WTC11 (cell line): ENCODE results near the gene ADORA1. TPM values are rescaled to one million over a fixed set of nuclear protein-coding genes. Genes with fewer than 3 reads are reported as not detected.
A peak's percentile ranks its signal among the peaks of the same experiment; 100 is the strongest.

Experiments used
- ATAC-seq: fragments of 200-7000 bp; cut with Tn5 transposase; 2 replicates; pipeline ENCODE4 v1.10.0; 2021; ENCODE audit warnings: mild to moderate bottlenecking, moderate library complexity
- CTCF ChIA-PET: fragments of 300-600 bp; sonication (Branson Sonifier 250); formaldehyde crosslinking; loops from one replicate; lab custom pipeline; 2021; ENCODE audit warnings: antibody characterized with exemption; lab: Charles Lee
- POLR2A ChIA-PET: fragments of 350-600 bp; sonication (Branson Sonifier 250); formaldehyde crosslinking; loops from one replicate; lab custom pipeline; 2021; ENCODE audit warnings: antibody characterized with exemption; lab: Charles Lee
- DNase-seq: peaks from one replicate; pipeline ENCODE4 v3.0.0; 2021; ENCODE audit warnings: low spot score
- H3K27ac Mint-ChIP-seq: 2 replicates; pipeline ENCODE4 v1.8.0; 2021; ENCODE audit warnings: mixed read lengths
- H3K27me3 Mint-ChIP-seq: 2 replicates; pipeline ENCODE4 v1.8.0; 2021; ENCODE audit warnings: low read depth, mild to moderate bottlenecking, moderate library complexity, mixed read lengths
- H3K36me3 Mint-ChIP-seq: 2 replicates; pipeline ENCODE4 v1.8.0; 2021; ENCODE audit warnings: mixed read lengths
- H3K4me1 Mint-ChIP-seq: 2 replicates; pipeline ENCODE4 v1.8.0; 2022; ENCODE audit warnings: mixed read lengths
- H3K4me3 Mint-ChIP-seq: 2 replicates; pipeline ENCODE4 v1.8.0; 2021; ENCODE audit warnings: mild to moderate bottlenecking, moderate library complexity, mixed read lengths
- H3K9me3 Mint-ChIP-seq: 2 replicates; pipeline ENCODE4 v1.8.0; 2021; ENCODE audit warnings: mixed read lengths
- ATF2 ChIP-seq: sonication (generic); formaldehyde crosslinking; IDR thresholded peaks from 2 replicates; pipeline ENCODE4 v1.8.1; 2022; ENCODE audit warnings: low read depth, missing genetic modification reagents, borderline replicate concordance
- CDX4 ChIP-seq: fragments of 250-450 bp; sonication (Bioruptor Pico); IDR thresholded peaks from 2 replicates; pipeline ENCODE4 v1.9.0; 2021; ENCODE audit warnings: moderate library complexity, mild to moderate bottlenecking, inconsistent platforms, borderline replicate concordance
- ETV6 ChIP-seq: sonication (generic); formaldehyde crosslinking; IDR thresholded peaks from 2 replicates; pipeline ENCODE4 v1.8.1; 2022; ENCODE audit warnings: mild to moderate bottlenecking, missing genetic modification reagents
- SMAD4 ChIP-seq: sonication (generic); formaldehyde crosslinking; IDR thresholded peaks from 2 replicates; pipeline ENCODE4 v1.8.0; 2022; ENCODE audit warnings: mild to moderate bottlenecking, missing genetic modification reagents
- TCF7 ChIP-seq: sonication (generic); formaldehyde crosslinking; IDR thresholded peaks from 2 replicates; pipeline ENCODE4 v1.8.0; 2022; ENCODE audit warnings: mild to moderate bottlenecking, low read depth, missing genetic modification reagents, moderate library complexity
- TEAD1 ChIP-seq: sonication (generic); formaldehyde crosslinking; IDR thresholded peaks from 2 replicates; pipeline ENCODE4 v1.8.0; 2022; ENCODE audit warnings: mild to moderate bottlenecking, missing genetic modification reagents
- TP53 ChIP-seq: sonication (generic); formaldehyde crosslinking; IDR thresholded peaks from 2 replicates; pipeline ENCODE4 v1.8.1; 2023; ENCODE audit warnings: mild to moderate bottlenecking, missing genetic modification reagents
- ZNF423 ChIP-seq: fragments of 250-450 bp; sonication (Bioruptor Pico); IDR thresholded peaks from 2 replicates; pipeline ENCODE4 v2.1.2; 2022; ENCODE audit warnings: mild to moderate bottlenecking, moderate library complexity
- total RNA-seq: library from RNA; stranded (reverse); gene quantifications from 3 replicates; pipeline ENCODE4 v1.2.3, GENCODE V29; 2021
- TF ChIP-seq, protein P1 (sequence below): fragments of 200-600 bp; IDR thresholded peaks from 2 replicates; pipeline ENCODE4 v1.8.0; 2022; ENCODE audit warnings: antibody characterized with exemption
- TF ChIP-seq, protein P2 (sequence below): sonication (generic); formaldehyde crosslinking; IDR thresholded peaks from 2 replicates; pipeline ENCODE4 v1.8.1; 2023; ENCODE audit warnings: mild to moderate bottlenecking, moderate library complexity, missing genetic modification reagents
- TF ChIP-seq, protein P3 (sequence below): sonication (generic); formaldehyde crosslinking; conservative IDR thresholded peaks from 2 replicates; pipeline ENCODE4 v1.8.1; 2023; ENCODE audit warnings: mild to moderate bottlenecking, low read depth, missing genetic modification reagents, moderate library complexity
- TF ChIP-seq, protein P4 (sequence below): fragments of 250-450 bp; sonication (Bioruptor Pico); IDR thresholded peaks from 2 replicates; pipeline ENCODE4 v1.9.0; 2021; ENCODE audit warnings: mild to moderate bottlenecking
- TF ChIP-seq, protein P5 (sequence below): sonication (generic); formaldehyde crosslinking; IDR thresholded peaks from 2 replicates; pipeline ENCODE4 v1.8.1; 2023; ENCODE audit warnings: mild to moderate bottlenecking, missing genetic modification reagents, moderate library complexity

The ADORA1 gene
- total RNA-seq, 1 experiment from 2014 or later: 1.8 TPM

DNA sequence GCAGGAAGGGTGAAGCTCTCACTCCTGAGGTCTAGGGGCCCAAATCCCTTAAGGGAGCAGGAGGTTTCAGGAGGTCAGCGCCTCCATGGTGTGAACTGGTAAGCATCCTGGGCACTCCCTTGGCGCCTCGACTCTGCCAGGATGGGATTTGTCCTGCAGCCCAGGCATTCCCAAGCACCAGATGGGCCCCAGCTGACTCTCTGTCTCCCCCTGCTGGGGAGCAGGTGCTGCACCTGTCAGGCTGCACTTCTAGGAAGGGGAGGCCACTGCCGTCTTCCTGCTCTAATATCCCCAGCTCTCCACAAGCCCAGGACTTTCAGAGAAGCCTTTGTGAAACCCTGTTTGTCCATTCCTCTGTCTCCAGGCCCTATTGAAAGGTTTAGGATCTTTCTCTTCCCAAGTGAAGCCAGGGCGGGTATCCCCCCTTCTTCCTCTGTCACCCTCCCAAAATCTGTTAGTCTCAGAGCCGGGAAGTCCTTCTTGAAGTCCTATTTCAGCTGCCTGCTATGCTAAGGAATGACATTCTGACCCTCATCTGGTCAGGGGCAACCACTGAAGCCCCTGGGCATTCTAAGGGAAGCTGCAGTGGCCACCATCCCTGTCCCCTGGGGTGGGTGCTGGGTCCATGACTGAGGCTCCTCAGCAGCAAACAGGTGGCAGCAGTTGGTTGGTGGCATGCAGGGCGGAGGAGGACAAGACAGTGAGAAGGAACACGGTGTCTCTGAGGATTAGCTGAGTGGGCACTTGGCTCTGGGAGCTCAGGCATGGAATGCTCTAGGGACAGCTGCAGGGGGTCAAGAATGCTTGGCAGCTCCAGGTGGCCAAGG is 44.9 kb downstream of the ADORA1 start:
- Mint-ChIP-seq H3K27me3 (no peaks in the 10 kb centered on the region), H3K36me3 (no peaks in the 10 kb centered on the region)
- ATAC-seq: peak; percentile 91
- CTCF ChIA-PET: interaction anchor here (0.6 to 7.1 kb wide), 43 partner anchors 8 to 739 kb away, joined by 3 to 110 read pairs (median 7); partner anchors contain the start of genes ADORA1, BTG2, CHI3L1 and MYOG
- 0 out of 2 replicates have a peak, but pooled peaks have one; percentile 42 for TF ChIP-seq ZNF423 (CRISPR knock-in tag)
- TF ChIP-seq CDX4 (CRISPR knock-in tag): no peak
- TF ChIP-seq, protein P1, sequence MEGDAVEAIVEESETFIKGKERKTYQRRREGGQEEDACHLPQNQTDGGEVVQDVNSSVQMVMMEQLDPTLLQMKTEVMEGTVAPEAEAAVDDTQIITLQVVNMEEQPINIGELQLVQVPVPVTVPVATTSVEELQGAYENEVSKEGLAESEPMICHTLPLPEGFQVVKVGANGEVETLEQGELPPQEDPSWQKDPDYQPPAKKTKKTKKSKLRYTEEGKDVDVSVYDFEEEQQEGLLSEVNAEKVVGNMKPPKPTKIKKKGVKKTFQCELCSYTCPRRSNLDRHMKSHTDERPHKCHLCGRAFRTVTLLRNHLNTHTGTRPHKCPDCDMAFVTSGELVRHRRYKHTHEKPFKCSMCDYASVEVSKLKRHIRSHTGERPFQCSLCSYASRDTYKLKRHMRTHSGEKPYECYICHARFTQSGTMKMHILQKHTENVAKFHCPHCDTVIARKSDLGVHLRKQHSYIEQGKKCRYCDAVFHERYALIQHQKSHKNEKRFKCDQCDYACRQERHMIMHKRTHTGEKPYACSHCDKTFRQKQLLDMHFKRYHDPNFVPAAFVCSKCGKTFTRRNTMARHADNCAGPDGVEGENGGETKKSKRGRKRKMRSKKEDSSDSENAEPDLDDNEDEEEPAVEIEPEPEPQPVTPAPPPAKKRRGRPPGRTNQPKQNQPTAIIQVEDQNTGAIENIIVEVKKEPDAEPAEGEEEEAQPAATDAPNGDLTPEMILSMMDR: peak; percentile 96
- no peak for TF ChIP-seq ATF2 (CRISPR knock-in tag)
- TF ChIP-seq, all 79 proteins: peak for 2
- POLR2A ChIA-PET: interaction anchor here (1.1 to 1.9 kb wide), 2 partner anchors 45 to 55 kb away, joined by 4 to 6 read pairs; partner anchors contain the start of gene ADORA1
- H3K27ac Mint-ChIP-seq: no peak overlapping the region
- no peaks in the 10 kb centered on the region for H3K9me3 Mint-ChIP-seq
- no peak overlapping the region for H3K4me3 Mint-ChIP-seq
- peaks cover 11% of the 10 kb centered on the region for H3K4me1 Mint-ChIP-seq
- peak; percentile 88 for DNase-seq

DNA sequence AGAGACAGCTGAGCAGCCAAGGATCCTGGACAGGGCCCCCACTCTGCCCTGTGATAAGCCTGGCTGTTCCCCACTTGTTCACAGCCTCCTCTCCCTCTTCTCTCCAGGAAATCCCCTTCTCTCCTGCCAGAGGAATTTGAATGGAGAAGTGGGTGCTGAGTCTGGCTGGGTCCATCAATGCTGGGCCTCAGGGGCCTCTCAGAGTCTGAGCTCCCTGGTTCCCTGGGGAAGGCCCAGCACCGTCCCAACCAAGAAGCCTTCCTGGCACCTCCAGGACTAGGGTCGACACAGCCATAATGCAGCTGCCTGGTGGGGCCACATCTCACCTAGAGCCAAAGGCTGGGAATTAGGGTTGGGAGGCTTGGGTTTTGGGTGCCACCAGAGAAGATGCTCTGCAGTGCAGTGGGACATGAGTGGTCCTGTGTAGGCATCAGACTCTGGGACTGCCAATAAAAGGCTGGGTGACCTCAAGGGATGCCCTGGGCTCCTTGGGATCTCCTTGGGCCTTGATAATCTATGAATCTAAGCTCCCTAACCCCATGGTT is 45.6 kb downstream of the ADORA1 start:
- ATAC-seq (no peak), DNase-seq (no peak)
- no peak overlapping the region for H3K4me3 Mint-ChIP-seq
- H3K9me3 Mint-ChIP-seq: no peaks in the 10 kb centered on the region
- ChIA-PET CTCF (interaction anchor here (1.1 to 7.1 kb wide), 26 partner anchors 11 to 133 kb away, joined by 3 to 110 read pairs (median 10); partner anchors contain the start of genes ADORA1, CHI3L1 and MYOG), POLR2A (interaction anchor here (1.9 kb wide), 1 partner anchor 46 kb away, joined by 6 read pairs; the partner anchor contains the start of gene ADORA1)
- TF ChIP-seq, protein P2, sequence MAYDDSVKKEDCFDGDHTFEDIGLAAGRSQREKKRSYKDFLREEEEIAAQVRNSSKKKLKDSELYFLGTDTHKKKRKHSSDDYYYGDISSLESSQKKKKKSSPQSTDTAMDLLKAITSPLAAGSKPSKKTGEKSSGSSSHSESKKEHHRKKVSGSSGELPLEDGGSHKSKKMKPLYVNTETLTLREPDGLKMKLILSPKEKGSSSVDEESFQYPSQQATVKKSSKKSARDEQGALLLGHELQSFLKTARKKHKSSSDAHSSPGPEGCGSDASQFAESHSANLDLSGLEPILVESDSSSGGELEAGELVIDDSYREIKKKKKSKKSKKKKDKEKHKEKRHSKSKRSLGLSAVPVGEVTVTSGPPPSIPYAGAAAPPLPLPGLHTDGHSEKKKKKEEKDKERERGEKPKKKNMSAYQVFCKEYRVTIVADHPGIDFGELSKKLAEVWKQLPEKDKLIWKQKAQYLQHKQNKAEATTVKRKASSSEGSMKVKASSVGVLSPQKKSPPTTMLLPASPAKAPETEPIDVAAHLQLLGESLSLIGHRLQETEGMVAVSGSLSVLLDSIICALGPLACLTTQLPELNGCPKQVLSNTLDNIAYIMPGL (CRISPR knock-in tag): no peak
- no peaks in the 10 kb centered on the region for H3K36me3 Mint-ChIP-seq
- H3K4me1 Mint-ChIP-seq: peaks cover 15% of the 10 kb centered on the region
- H3K27me3 Mint-ChIP-seq: no peaks in the 10 kb centered on the region
- no peak overlapping the region for H3K27ac Mint-ChIP-seq

- H3K4me3 Mint-ChIP-seq: no peak overlapping the region
- no peak for ATAC-seq
- TF ChIP-seq SMAD4 (CRISPR knock-in tag): no peak
- TF ChIP-seq, protein P1: no peak
- TF ChIP-seq, protein P3, sequence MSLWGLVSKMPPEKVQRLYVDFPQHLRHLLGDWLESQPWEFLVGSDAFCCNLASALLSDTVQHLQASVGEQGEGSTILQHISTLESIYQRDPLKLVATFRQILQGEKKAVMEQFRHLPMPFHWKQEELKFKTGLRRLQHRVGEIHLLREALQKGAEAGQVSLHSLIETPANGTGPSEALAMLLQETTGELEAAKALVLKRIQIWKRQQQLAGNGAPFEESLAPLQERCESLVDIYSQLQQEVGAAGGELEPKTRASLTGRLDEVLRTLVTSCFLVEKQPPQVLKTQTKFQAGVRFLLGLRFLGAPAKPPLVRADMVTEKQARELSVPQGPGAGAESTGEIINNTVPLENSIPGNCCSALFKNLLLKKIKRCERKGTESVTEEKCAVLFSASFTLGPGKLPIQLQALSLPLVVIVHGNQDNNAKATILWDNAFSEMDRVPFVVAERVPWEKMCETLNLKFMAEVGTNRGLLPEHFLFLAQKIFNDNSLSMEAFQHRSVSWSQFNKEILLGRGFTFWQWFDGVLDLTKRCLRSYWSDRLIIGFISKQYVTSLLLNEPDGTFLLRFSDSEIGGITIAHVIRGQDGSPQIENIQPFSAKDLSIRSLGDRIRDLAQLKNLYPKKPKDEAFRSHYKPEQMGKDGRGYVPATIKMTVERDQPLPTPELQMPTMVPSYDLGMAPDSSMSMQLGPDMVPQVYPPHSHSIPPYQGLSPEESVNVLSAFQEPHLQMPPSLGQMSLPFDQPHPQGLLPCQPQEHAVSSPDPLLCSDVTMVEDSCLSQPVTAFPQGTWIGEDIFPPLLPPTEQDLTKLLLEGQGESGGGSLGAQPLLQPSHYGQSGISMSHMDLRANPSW (CRISPR knock-in tag): no peak
- no peak for TF ChIP-seq ETV6 (CRISPR knock-in tag)
- no peak for TF ChIP-seq TEAD1 (CRISPR knock-in tag)
- TF ChIP-seq TCF7 (CRISPR knock-in tag): no peak
- TF ChIP-seq TP53: no peak
- TF ChIP-seq ATF2 (CRISPR knock-in tag): no peak
- TF ChIP-seq, protein P4, sequence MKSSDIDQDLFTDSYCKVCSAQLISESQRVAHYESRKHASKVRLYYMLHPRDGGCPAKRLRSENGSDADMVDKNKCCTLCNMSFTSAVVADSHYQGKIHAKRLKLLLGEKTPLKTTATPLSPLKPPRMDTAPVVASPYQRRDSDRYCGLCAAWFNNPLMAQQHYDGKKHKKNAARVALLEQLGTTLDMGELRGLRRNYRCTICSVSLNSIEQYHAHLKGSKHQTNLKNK (CRISPR knock-in tag): no peak
- TF ChIP-seq, protein P5, sequence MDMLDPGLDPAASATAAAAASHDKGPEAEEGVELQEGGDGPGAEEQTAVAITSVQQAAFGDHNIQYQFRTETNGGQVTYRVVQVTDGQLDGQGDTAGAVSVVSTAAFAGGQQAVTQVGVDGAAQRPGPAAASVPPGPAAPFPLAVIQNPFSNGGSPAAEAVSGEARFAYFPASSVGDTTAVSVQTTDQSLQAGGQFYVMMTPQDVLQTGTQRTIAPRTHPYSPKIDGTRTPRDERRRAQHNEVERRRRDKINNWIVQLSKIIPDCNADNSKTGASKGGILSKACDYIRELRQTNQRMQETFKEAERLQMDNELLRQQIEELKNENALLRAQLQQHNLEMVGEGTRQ: no peak
Measured at GRCh38 chr1:203173566-203173965, 46.0 kb downstream of the ADORA1 start.

More at GRCh38 chr1:203173566-203173965, 46.0 kb downstream of the ADORA1 start:
- POLR2A ChIA-PET: interaction anchor here (1.9 kb wide), 1 partner anchor 46 kb away, joined by 6 read pairs; the partner anchor contains the start of gene ADORA1
- Mint-ChIP-seq H3K4me1 (peaks cover 20% of the 10 kb centered on the region), H3K27me3 (no peaks in the 10 kb centered on the region), H3K27ac (no peak overlapping the region), H3K9me3 (no peaks in the 10 kb centered on the region), H3K36me3 (no peaks in the 10 kb centered on the region)
- CTCF ChIA-PET: interaction anchor here (1.4 to 7.1 kb wide), 17 partner anchors 11 to 134 kb away, joined by 4 to 110 read pairs (median 16); partner anchors contain the start of genes ADORA1, CHI3L1 and MYOG
- DNase-seq: no peak
